Measurements from ENCODE around the gene PRR16. TPM values are rescaled to one million over a fixed set of nuclear protein-coding genes. Genes with fewer than 3 reads are reported as not detected.

The PRR16 gene
- total and polyA plus RNA-seq, 3 experiments from 2014 or later = not detected

DNA sequence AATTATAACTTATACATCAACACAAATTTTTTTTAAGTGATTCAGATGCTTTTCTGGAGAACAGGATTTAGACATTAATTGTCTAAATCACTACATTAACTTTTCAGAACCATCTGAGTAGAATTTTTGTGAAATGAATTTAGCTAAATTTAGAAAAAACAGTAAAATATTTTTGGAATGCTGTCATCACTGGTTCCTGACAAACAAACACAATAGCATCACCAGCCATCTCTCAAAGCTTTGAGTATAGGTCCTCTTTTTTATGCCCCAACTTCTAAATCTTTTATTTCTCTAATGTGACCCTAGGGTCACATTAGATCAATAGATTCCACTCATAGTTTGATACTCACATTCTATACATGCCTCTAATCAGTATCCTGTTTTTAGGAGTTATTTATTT lies 104.6 kb downstream of the PRR16 start:
- Mint-ChIP-seq H3K9me3 (peaks cover 0 to 30% (median 9%) of the 10 kb centered on the region in 5 donors), H3K27ac (no peak overlapping the region), H3K4me1 (no peaks in the 10 kb centered on the region), H3K36me3 (no peaks in the 10 kb centered on the region), H3K27me3 (no peaks in the 10 kb centered on the region), H3K4me3 (no peak overlapping the region)
- Histone ChIP-seq H3K4me1 (ENCODE audit: insufficient read depth, low read length) (no peaks in the 10 kb centered on the region), H3K27me3 (ENCODE audit: insufficient read depth, low read length, poor library complexity, severe bottlenecking) (no peaks in the 10 kb centered on the region), H3K9me3 (ENCODE audit: low read length) (no peaks in the 10 kb centered on the region), H3K27ac (ENCODE audit: low read depth, low read length) (no peak overlapping the region), H3K36me3 (ENCODE audit: insufficient read depth, low read length) (no peaks in the 10 kb centered on the region), H3K4me3 (ENCODE audit: low read length) (no peak overlapping the region)
- ChIA-PET CTCF (no interaction called here), POLR2A (no interaction called here)
- no peak for DNase-seq

GRCh38 chr5:120576588-120576987 lies 112.5 kb downstream of the PRR16 start:
- H3K4me3 ChIP-seq (ENCODE audit: low read length) = no peak overlapping the region
- peak overlapping the region in 1 of 8 donors; percentile 54 for H3K27ac Mint-ChIP-seq
- H3K27me3 ChIP-seq (ENCODE audit: insufficient read depth, low read length, poor library complexity, severe bottlenecking) = no peaks in the 10 kb centered on the region
- no peaks in the 10 kb centered on the region for H3K9me3 ChIP-seq (ENCODE audit: low read length)
- no peaks in the 10 kb centered on the region for H3K36me3 Mint-ChIP-seq
- H3K4me1 Mint-ChIP-seq = no peaks in the 10 kb centered on the region
- no peaks in the 10 kb centered on the region for H3K36me3 ChIP-seq (ENCODE audit: insufficient read depth, low read length)
- DNase-seq = no peak
- ChIA-PET POLR2A (no interaction called here), CTCF (no interaction called here)
- no peaks in the 10 kb centered on the region for H3K4me1 ChIP-seq (ENCODE audit: insufficient read depth, low read length)
- no peaks in the 10 kb centered on the region for H3K27me3 Mint-ChIP-seq
- H3K9me3 Mint-ChIP-seq = peaks cover 1 to 26% (median 6%) of the 10 kb centered on the region in 5 donors
- no peak overlapping the region for H3K27ac ChIP-seq (ENCODE audit: low read depth, low read length)
- H3K4me3 Mint-ChIP-seq = no peak overlapping the region

- POLR2A ChIA-PET = no interaction called here
- Histone ChIP-seq H3K27ac (ENCODE audit: low read depth, low read length) (no peak overlapping the region), H3K9me3 (ENCODE audit: low read length) (no peaks in the 10 kb centered on the region), H3K36me3 (ENCODE audit: insufficient read depth, low read length) (no peaks in the 10 kb centered on the region), H3K4me1 (ENCODE audit: insufficient read depth, low read length) (no peaks in the 10 kb centered on the region), H3K27me3 (ENCODE audit: insufficient read depth, low read length, poor library complexity, severe bottlenecking) (no peaks in the 10 kb centered on the region), H3K4me3 (ENCODE audit: low read length) (no peak overlapping the region)
- Mint-ChIP-seq H3K27ac (no peak overlapping the region), H3K27me3 (no peaks in the 10 kb centered on the region), H3K36me3 (no peaks in the 10 kb centered on the region), H3K9me3 (peaks cover 1 to 25% (median 4%) of the 10 kb centered on the region in 5 donors), H3K4me3 (no peak overlapping the region), H3K4me1 (no peaks in the 10 kb centered on the region)
- no peak for DNase-seq
- CTCF ChIA-PET = no interaction called here
Measured at GRCh38 chr5:120582635-120583034, 118.5 kb downstream of the PRR16 start.

DNA sequence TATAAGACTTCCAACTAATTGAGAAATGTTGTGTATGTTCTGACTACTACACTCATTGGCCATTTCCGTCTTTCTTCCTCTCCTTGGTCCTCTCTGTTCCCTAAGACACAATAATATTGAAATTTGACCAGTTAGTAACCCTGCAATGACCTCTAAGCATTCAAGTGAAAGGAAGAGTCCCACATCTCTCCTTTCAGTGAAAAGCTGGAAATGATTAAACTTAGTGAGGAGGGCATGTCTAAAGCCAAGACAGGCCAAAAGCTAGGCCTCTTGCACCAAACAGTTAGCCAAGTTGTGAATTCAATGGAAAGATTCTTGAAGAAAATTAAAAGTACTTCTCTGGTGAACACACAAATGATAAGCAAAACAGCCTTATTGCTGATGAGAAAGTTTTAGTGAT lies 122.5 kb downstream of the PRR16 start:
- H3K27ac Mint-ChIP-seq = no peak overlapping the region
- ChIA-PET POLR2A (no interaction called here), CTCF (no interaction called here)
- H3K4me3 Mint-ChIP-seq = no peak overlapping the region
- H3K36me3 Mint-ChIP-seq = no peaks in the 10 kb centered on the region
- DNase-seq = no peak
- no peaks in the 10 kb centered on the region for H3K4me1 ChIP-seq (ENCODE audit: insufficient read depth, low read length)
- no peaks in the 10 kb centered on the region for H3K27me3 ChIP-seq (ENCODE audit: insufficient read depth, low read length, poor library complexity, severe bottlenecking)
- no peaks in the 10 kb centered on the region for H3K9me3 ChIP-seq (ENCODE audit: low read length)
- H3K27ac ChIP-seq (ENCODE audit: low read depth, low read length) = no peak overlapping the region
- H3K9me3 Mint-ChIP-seq = peaks cover 0 to 23% (median 0%) of the 10 kb centered on the region in 5 donors
- no peaks in the 10 kb centered on the region for H3K27me3 Mint-ChIP-seq
- H3K4me3 ChIP-seq (ENCODE audit: low read length) = no peak overlapping the region
- H3K36me3 ChIP-seq (ENCODE audit: insufficient read depth, low read length) = no peaks in the 10 kb centered on the region
- H3K4me1 Mint-ChIP-seq = no peaks in the 10 kb centered on the region

DNA sequence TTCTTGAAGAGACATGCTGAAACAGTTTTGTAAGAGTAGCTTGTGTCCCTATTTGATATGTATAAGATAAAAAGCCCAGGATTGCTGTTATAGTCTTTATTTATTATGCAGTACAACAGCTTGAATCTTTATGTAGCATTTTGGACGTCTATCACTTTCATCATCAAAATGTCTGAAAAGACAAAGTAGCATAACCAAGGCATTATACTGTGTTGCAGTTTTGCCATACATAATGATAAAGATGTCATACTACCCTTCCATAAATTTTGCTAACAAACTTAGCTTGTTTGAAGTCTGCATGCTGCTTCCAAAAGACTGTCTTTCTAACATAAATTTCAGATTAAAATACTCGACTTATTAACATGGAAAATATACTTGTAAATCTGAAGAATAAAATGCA lies 127.8 kb downstream of the PRR16 start:
- CTCF ChIA-PET = no interaction called here

GRCh38 chr5:120599576-120599975 lies 135.5 kb downstream of the PRR16 start:
- Mint-ChIP-seq H3K4me3 (no peak overlapping the region), H3K36me3 (no peaks in the 10 kb centered on the region), H3K27ac (peak overlapping the region in 1 of 8 donors; percentile 12), H3K4me1 (no peaks in the 10 kb centered on the region), H3K9me3 (peaks cover 3 to 42% (median 13%) of the 10 kb centered on the region in 5 donors), H3K27me3 (no peaks in the 10 kb centered on the region)
- Histone ChIP-seq H3K27me3 (ENCODE audit: insufficient read depth, low read length, poor library complexity, severe bottlenecking) (no peaks in the 10 kb centered on the region), H3K4me3 (ENCODE audit: low read length) (no peak overlapping the region), H3K9me3 (ENCODE audit: low read length) (no peaks in the 10 kb centered on the region), H3K4me1 (ENCODE audit: insufficient read depth, low read length) (no peaks in the 10 kb centered on the region), H3K36me3 (ENCODE audit: insufficient read depth, low read length) (no peaks in the 10 kb centered on the region), H3K27ac (ENCODE audit: low read depth, low read length) (no peak overlapping the region)
- POLR2A ChIA-PET = no interaction called here
- no peak for DNase-seq
- CTCF ChIA-PET = no interaction called here

More for the DNA sequence above, 127.8 kb downstream of the PRR16 start:
- H3K27ac Mint-ChIP-seq = no peak overlapping the region
- no peak overlapping the region for H3K4me3 Mint-ChIP-seq
- H3K27ac ChIP-seq (ENCODE audit: low read depth, low read length) = no peak overlapping the region
- H3K4me3 ChIP-seq (ENCODE audit: low read length) = no peak overlapping the region
- H3K9me3 ChIP-seq (ENCODE audit: low read length) = no peaks in the 10 kb centered on the region
- DNase-seq = no peak
- POLR2A ChIA-PET = no interaction called here
- no peaks in the 10 kb centered on the region for H3K27me3 ChIP-seq (ENCODE audit: insufficient read depth, low read length, poor library complexity, severe bottlenecking)
- H3K9me3 Mint-ChIP-seq = peaks cover 0 to 22% (median 2%) of the 10 kb centered on the region in 5 donors
- H3K36me3 Mint-ChIP-seq = no peaks in the 10 kb centered on the region
- no peaks in the 10 kb centered on the region for H3K4me1 ChIP-seq (ENCODE audit: insufficient read depth, low read length)
- H3K4me1 Mint-ChIP-seq = no peaks in the 10 kb centered on the region
- H3K27me3 Mint-ChIP-seq = no peaks in the 10 kb centered on the region
- no peaks in the 10 kb centered on the region for H3K36me3 ChIP-seq (ENCODE audit: insufficient read depth, low read length)

GRCh38 chr5:120600639-120601038 lies 136.5 kb downstream of the PRR16 start:
- Mint-ChIP-seq H3K27ac (no peak overlapping the region), H3K27me3 (no peaks in the 10 kb centered on the region), H3K4me3 (no peak overlapping the region), H3K36me3 (no peaks in the 10 kb centered on the region), H3K9me3 (peaks cover 3 to 42% (median 14%) of the 10 kb centered on the region in 5 donors), H3K4me1 (no peaks in the 10 kb centered on the region)
- no peak for DNase-seq
- Histone ChIP-seq H3K4me1 (ENCODE audit: insufficient read depth, low read length) (no peaks in the 10 kb centered on the region), H3K27ac (ENCODE audit: low read depth, low read length) (no peak overlapping the region), H3K9me3 (ENCODE audit: low read length) (no peaks in the 10 kb centered on the region), H3K27me3 (ENCODE audit: insufficient read depth, low read length, poor library complexity, severe bottlenecking) (no peaks in the 10 kb centered on the region), H3K36me3 (ENCODE audit: insufficient read depth, low read length) (no peaks in the 10 kb centered on the region), H3K4me3 (ENCODE audit: low read length) (no peak overlapping the region)
- ChIA-PET CTCF (no interaction called here), POLR2A (no interaction called here)

GRCh38 chr5:120602033-120602432 lies 137.9 kb downstream of the PRR16 start:
- Mint-ChIP-seq H3K9me3 (peaks cover 2 to 34% (median 16%) of the 10 kb centered on the region in 5 donors), H3K36me3 (no peaks in the 10 kb centered on the region), H3K4me1 (no peaks in the 10 kb centered on the region), H3K27me3 (no peaks in the 10 kb centered on the region), H3K27ac (no peak overlapping the region), H3K4me3 (no peak overlapping the region)
- no peaks in the 10 kb centered on the region for H3K27me3 ChIP-seq (ENCODE audit: insufficient read depth, low read length, poor library complexity, severe bottlenecking)
- no peak overlapping the region for H3K4me3 ChIP-seq (ENCODE audit: low read length)
- CTCF ChIA-PET = no interaction called here
- no peaks in the 10 kb centered on the region for H3K9me3 ChIP-seq (ENCODE audit: low read length)
- POLR2A ChIA-PET = no interaction called here
- no peaks in the 10 kb centered on the region for H3K36me3 ChIP-seq (ENCODE audit: insufficient read depth, low read length)
- no peak overlapping the region for H3K27ac ChIP-seq (ENCODE audit: low read depth, low read length)
- no peak for DNase-seq
- no peaks in the 10 kb centered on the region for H3K4me1 ChIP-seq (ENCODE audit: insufficient read depth, low read length)

GRCh38 chr5:120604884-120605283 lies 140.8 kb downstream of the PRR16 start:
- Histone ChIP-seq H3K27ac (ENCODE audit: low read depth, low read length) (no peak overlapping the region), H3K36me3 (ENCODE audit: insufficient read depth, low read length) (no peaks in the 10 kb centered on the region), H3K27me3 (ENCODE audit: insufficient read depth, low read length, poor library complexity, severe bottlenecking) (no peaks in the 10 kb centered on the region), H3K9me3 (ENCODE audit: low read length) (no peaks in the 10 kb centered on the region), H3K4me3 (ENCODE audit: low read length) (no peak overlapping the region), H3K4me1 (ENCODE audit: insufficient read depth, low read length) (no peaks in the 10 kb centered on the region)
- no peak for DNase-seq
- ChIA-PET CTCF (no interaction called here), POLR2A (no interaction called here)
- no peaks in the 10 kb centered on the region for H3K27me3 Mint-ChIP-seq
- H3K9me3 Mint-ChIP-seq = peaks cover 2 to 29% (median 10%) of the 10 kb centered on the region in 5 donors
- H3K4me3 Mint-ChIP-seq = no peak overlapping the region
- H3K27ac Mint-ChIP-seq = no peak overlapping the region
- H3K4me1 Mint-ChIP-seq = no peaks in the 10 kb centered on the region
- H3K36me3 Mint-ChIP-seq = no peaks in the 10 kb centered on the region

Data from CD8-positive, alpha-beta memory T cell (primary cell).